HG03045 (cell line): Measurements from ENCODE around the gene KAZN.

Source experiments
- ATAC-seq: cut with Tn5 transposase; IDR thresholded peaks from one replicate; pipeline ENCODE4 v1.9.1; 2021; ENCODE audit warnings: mild to moderate bottlenecking, moderate library complexity; ENCODE audit not compliant: unreplicated experiment

The KAZN gene

GRCh38 chr1:15014516-15014915, 416.0 kb downstream of the KAZN start:
- no peak for ATAC-seq

DNA sequence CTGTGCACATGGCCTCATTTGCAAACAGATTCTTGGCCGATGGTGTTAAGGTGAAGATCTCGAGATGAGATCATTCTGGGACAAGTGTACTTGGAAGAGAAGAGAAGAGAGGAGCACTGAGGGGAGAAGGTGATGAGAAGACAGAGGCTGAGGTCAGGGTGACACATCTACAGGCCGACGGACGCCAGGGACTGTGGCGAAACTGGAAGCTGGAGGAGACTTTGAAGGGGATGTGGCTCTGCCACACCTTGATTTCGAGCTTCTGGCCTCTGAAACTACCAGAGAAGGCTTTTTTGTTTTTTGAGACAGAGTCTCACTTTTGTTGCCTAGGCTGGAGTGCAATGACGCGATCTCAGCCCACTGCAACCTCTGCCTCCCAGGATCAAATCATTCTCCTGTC, 417.5 kb downstream of the KAZN start:
- no peak for ATAC-seq

DNA sequence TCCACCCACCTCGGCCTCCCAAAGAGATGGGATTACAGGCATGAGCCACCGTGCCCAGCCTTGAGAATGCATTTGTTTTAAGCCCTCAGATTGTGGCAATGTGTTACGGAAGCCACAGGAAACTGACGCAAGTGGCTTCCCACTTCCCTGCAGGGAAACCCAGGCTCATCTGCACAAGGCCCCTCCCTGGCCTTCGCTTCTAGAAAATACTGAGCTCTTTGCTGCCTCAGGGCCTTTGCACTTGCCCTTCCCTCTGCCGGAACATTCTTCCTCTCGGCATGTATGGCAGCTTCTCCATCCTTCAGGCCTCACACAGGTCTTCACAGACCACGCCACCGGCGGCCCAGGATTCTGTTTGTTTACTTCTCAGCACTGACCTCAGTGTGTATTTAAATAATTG, 418.0 kb downstream of the KAZN start:
- ATAC-seq, result no peak

DNA sequence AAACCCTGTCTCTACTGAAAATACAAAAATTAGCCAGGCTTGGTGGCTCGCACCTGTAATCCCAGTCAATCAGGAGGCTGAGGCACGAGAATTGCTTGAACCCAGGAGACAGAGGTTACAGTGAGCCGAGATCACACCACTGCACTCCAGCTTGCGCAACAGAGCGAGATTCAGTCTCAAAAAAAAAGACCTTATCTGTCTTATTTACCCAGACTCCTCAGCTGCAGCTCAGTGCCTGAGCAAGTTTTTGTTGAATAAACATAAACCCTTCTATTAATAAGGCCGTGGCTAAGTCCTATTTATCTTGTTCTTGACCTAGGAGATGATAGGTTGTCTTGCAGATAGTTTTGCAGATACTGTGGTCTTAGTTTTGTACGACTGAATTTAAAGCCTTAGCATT, 418.6 kb downstream of the KAZN start:
- no peak for ATAC-seq

GRCh38 chr1:15018767-15019166, 420.3 kb downstream of the KAZN start:
- ATAC-seq, result no peak

- no peak for ATAC-seq
Observed at GRCh38 chr1:15020943-15021745, 422.7 kb downstream of the KAZN start.

DNA sequence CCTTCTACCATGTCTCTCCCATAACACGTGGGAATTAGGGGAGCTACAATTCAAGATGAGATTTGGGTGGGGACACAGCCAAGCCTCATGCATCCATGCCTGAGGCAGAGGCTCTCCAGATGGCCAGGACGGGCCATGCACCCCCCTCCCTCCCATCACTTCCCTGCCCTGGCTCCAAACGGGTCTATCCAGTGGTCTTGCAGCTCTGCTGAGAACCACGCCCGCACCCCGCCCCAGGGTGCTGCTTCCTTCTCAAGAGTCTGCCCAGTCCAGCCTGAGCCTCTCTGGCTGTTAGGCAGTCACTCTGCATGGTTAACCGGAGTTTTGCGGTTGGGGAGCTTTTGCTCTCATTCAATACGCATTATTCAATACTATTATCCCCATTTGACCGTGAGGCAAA, 423.6 kb downstream of the KAZN start:
- ATAC-seq, result no peak

- ATAC-seq, result no peak
Observed at GRCh38 chr1:15023205-15023604, 424.7 kb downstream of the KAZN start.

DNA sequence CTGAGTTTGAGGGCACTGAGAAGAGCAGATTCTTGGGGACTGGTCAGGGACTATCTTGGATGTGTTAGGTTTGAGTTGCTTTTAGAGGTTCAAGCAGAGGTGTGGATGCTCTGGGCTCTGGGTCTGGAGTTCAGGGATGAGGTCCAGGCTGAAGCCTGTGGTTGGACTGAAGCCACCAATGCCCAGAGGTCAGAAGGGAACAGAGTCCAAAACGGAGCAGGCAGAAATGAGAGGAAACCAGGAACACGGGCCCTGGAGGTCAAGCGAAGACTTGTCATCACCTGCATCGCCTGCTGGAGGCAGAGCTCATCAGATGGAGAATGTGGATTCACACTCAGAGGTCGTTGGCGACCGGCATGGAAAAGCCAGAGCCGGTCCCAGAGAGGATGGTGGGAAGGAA, 425.5 kb downstream of the KAZN start:
- ATAC-seq, result no peak

GRCh38 chr1:15026117-15026489, 427.6 kb downstream of the KAZN start:
- ATAC-seq, result no peak

- ATAC-seq, result no peak
Observed at GRCh38 chr1:15027515-15027986, 429.1 kb downstream of the KAZN start.

DNA sequence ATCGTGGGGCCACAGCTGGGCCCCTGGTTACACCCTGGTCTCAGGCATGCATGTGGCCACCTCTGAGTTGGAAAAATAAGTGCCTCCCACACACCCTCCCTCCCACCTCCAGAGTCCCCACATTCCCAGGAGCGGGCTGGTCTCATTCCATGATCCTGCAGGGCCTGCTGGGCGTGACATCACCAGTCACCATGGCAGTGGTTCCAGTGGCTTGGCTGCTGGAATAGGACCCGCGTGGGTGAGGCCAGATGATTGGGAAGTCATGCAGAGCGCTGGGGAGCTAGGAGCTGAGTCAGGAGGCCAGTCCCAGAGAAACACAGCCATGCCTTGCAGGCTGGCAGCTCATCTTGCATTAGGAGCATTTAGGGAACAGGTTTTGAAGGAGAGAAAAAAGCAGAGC, 429.6 kb downstream of the KAZN start:
- no peak for ATAC-seq

- no peak for ATAC-seq
Observed at GRCh38 chr1:15028616-15029015, 430.1 kb downstream of the KAZN start.

GRCh38 chr1:15029036-15029435, 430.6 kb downstream of the KAZN start:
- no peak for ATAC-seq

DNA sequence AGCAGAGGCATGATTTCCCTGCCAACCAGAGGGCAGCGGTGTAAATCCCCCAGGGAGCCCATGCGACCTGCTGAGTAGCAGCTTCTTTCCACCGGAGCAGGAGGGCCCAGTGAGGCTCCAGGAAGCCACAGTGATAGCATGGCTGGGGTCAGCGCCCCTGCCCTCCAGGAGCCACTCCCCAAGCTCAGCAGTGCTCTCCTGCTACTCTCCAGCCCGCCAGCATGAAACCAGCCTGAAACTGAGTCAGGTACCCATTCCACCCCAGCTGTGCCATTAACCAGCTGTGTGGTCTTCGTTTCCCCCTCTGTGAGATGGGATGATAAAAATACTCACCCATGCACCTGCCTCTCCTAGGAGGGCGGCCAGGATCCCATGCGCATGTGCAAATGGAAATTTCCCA, 431.3 kb downstream of the KAZN start:
- no peak for ATAC-seq

- no peak for ATAC-seq
Observed at GRCh38 chr1:15031251-15031933, 432.9 kb downstream of the KAZN start.

GRCh38 chr1:15033264-15033663, 434.8 kb downstream of the KAZN start:
- no peak for ATAC-seq

- no peak for ATAC-seq
Observed at GRCh38 chr1:15034656-15035055, 436.2 kb downstream of the KAZN start.

DNA sequence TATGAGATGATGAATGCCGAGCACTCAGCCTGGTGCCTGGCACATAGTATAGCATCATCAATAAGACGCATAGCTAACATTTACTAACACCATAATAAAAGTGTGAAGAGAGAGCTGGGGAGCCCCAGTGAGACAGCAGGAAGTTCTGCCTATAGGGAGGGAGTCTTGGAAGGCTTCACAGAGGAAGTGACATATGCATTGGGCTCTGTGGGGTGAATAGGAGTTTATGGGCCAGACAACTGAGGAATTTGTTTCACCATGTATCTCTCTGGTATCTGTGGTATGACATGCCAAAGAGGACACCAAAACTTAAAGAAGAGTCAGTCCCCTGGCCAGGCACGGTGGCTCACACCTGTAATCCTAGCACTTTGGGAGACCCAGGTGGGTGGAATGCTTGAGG, 436.8 kb downstream of the KAZN start:
- ATAC-seq, result no peak

GRCh38 chr1:15036101-15036500, 437.6 kb downstream of the KAZN start:
- ATAC-seq, result no peak

DNA sequence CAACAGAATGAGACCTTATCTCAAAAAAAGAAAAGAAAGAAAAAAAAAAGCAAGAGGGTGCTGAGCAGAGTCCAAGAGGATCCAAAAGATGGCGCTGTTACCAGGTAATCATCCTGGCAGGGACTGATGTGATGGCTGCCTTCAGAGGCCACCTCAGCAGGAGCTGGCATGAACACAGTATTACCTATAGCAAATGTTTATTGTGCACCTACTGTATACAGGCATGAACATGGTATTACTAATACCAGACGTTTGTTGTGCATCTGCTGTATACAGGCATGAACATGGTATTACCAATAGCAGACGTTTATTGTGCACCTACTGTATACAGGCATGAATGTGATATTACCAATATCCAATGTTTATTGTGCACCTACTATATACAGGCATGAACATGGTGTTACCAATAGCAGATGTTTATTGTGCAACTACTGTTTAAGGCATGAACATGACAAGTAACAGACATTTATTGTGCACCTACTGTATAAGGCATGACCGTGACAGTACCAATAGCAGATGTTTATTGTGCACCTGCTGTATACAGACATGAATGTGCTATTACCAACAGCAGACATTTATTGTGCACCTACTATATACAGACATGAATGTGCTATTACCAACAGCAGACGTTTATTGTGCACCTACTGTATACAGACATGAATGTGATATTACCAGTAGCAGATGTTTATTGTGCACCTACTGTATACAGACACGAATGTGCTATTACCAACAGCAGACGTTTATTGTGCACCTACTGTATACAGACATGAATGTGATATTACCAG, 439.9 kb downstream of the KAZN start:
- no peak for ATAC-seq
